Activated CD8-positive, alpha-beta memory T cell treated with anti-CD3 and anti-CD28 coated beads, Interleukin-2, amount 50 U/mL, for 24 hours (primary cell): ENCODE measurements around the gene COG3.

Source experiments
- DNase-seq: peaks from one replicate; pipeline ENCODE4 v3.0.0-alpha.2; 2020; ENCODE audit errors: extremely low read depth

COG3 gene

GRCh38 chr13:45447050-45447661 is 17.6 kb upstream of the COG3 start:
- DNase-seq: no peak

GRCh38 chr13:45448965-45449559 is 15.7 kb upstream of the COG3 start:
- no peak for DNase-seq

- no peak for DNase-seq
Measured at GRCh38 chr13:45451282-45451681, 13.5 kb upstream of the COG3 start.

- DNase-seq: no peak
Measured at GRCh38 chr13:45454204-45454603, 10.5 kb upstream of the COG3 start.

- DNase-seq: no peak
Measured at GRCh38 chr13:45456196-45456972, 8.4 kb upstream of the COG3 start.

- DNase-seq: no peak
Measured at GRCh38 chr13:45464141-45464686, 525 bp upstream of the COG3 start.

- no peak for DNase-seq
Measured at GRCh38 chr13:45466359-45466758, 1.6 kb downstream of the COG3 start.

- no peak for DNase-seq
Measured at GRCh38 chr13:45468635-45469034, 3.9 kb downstream of the COG3 start.

GRCh38 chr13:45472171-45472705 is 7.5 kb downstream of the COG3 start:
- DNase-seq: no peak

GRCh38 chr13:45473627-45474026 is 8.9 kb downstream of the COG3 start:
- DNase-seq: no peak

- no peak for DNase-seq
Measured at GRCh38 chr13:45474584-45475454, 10.1 kb downstream of the COG3 start.

- no peak for DNase-seq
Measured at GRCh38 chr13:45479661-45480060, 14.9 kb downstream of the COG3 start.

GRCh38 chr13:45481688-45482087 is 16.9 kb downstream of the COG3 start:
- no peak for DNase-seq

GRCh38 chr13:45482571-45483173 is 17.9 kb downstream of the COG3 start:
- DNase-seq: no peak

GRCh38 chr13:45487604-45488003 is 22.9 kb downstream of the COG3 start:
- no peak for DNase-seq

GRCh38 chr13:45490068-45490467 is 25.3 kb downstream of the COG3 start:
- DNase-seq: no peak

- DNase-seq: no peak
Measured at GRCh38 chr13:45492538-45492937, 27.8 kb downstream of the COG3 start.

- no peak for DNase-seq
Measured at GRCh38 chr13:45496942-45497341, 32.2 kb downstream of the COG3 start.

- no peak for DNase-seq
Measured at GRCh38 chr13:45500492-45501174, 35.9 kb downstream of the COG3 start.

GRCh38 chr13:45501175-45501526 is 36.4 kb downstream of the COG3 start:
- DNase-seq: no peak

GRCh38 chr13:45503658-45504057 is 38.9 kb downstream of the COG3 start:
- no peak for DNase-seq
